Thyroid gland (tissue), 4 donors: ENCODE data around the gene SLC17A9. TPM values are rescaled to one million over a fixed set of nuclear protein-coding genes. Genes with fewer than 3 reads are reported as not detected.

ENCODE experiments used
- DNase-seq, 2 donors: peaks; one replicate each; pipeline ENCODE4 v3.0.0-alpha.2; 2019
- H3K27ac ChIP-seq, 3 donors: fragments of 200-600 bp; sonication (generic); 1 replicate in 2 of 3; 2 replicates in 1 of 3; pipeline ENCODE4 v1.5.1; 2016 to 2019; ENCODE audit warnings: mild to moderate bottlenecking in 1 of 3, moderate library complexity in 1 of 3
- H3K27me3 ChIP-seq: fragments of 200-600 bp; sonication (generic); one replicate; pipeline ENCODE4 v1.5.1; 2019
- H3K36me3 ChIP-seq, 2 donors: fragments of 200-600 bp; sonication (generic); one replicate each; pipeline ENCODE4 v1.5.1; 2016 to 2019
- H3K4me1 ChIP-seq, 2 donors: fragments of 200-600 bp; sonication (generic); one replicate each; pipeline ENCODE4 v1.5.1; 2017 to 2019
- H3K4me3 ChIP-seq, 3 donors: fragments of 200-600 bp; sonication (generic); replicated peaks in 1 of 3; 1 replicate in 2 of 3; 2 replicates in 1 of 3; pipeline ENCODE4 v1.5.1; 2016; ENCODE audit warnings: mild to moderate bottlenecking in 1 of 3
- H3K9me3 ChIP-seq: fragments of 200-600 bp; sonication (generic); one replicate; pipeline ENCODE4 v1.5.1; 2017
- POLR2A ChIP-seq, 2 donors: fragments of 450-650 bp; IDR thresholded peaks; one replicate each; pipeline ENCODE4 v1.6.1; 2017; ENCODE audit warnings: antibody characterized with exemption in 2 of 2, mild to moderate bottlenecking in 2 of 2, moderate library complexity in 1 of 2
- WGBS, 2 donors: methylation state at CpG; one replicate each; pipeline ENCODE4 v1.1.5; 2017; 5-methylcytosine and 5-hydroxymethylcytosine counted together
- intact Hi-C: fragments of 100-400 bp; cut with DNase I; formaldehyde crosslinking; loops from one replicate; pipeline ENCODE4 v1.15.1; 2023
- total RNA-seq, 4 donors: library from RNA; depleted of rRNA; stranded (reverse); fragments of >200 nt; gene quantifications; one replicate each; pipeline ENCODE4 v1.2.3, GENCODE V29; 2016
- TF ChIP-seq, protein P1 (sequence below), 6 experiments: fragments of 200-600 bp in 3 of 6; fragments of 450-650 bp in 3 of 6; sonication (generic) in 3 of 6; IDR thresholded peaks; one replicate each; pipeline ENCODE4 v1.5.1; 2016 to 2019; ENCODE audit warnings: antibody characterized with exemption in 6 of 6, mild to moderate bottlenecking in 2 of 6, inconsistent platforms in 1 of 6, moderate library complexity in 1 of 6

The SLC17A9 gene
- total RNA-seq, 4 donors from 2014 or later: 0.68 to 1.6 (median 1.00) TPM

DNA sequence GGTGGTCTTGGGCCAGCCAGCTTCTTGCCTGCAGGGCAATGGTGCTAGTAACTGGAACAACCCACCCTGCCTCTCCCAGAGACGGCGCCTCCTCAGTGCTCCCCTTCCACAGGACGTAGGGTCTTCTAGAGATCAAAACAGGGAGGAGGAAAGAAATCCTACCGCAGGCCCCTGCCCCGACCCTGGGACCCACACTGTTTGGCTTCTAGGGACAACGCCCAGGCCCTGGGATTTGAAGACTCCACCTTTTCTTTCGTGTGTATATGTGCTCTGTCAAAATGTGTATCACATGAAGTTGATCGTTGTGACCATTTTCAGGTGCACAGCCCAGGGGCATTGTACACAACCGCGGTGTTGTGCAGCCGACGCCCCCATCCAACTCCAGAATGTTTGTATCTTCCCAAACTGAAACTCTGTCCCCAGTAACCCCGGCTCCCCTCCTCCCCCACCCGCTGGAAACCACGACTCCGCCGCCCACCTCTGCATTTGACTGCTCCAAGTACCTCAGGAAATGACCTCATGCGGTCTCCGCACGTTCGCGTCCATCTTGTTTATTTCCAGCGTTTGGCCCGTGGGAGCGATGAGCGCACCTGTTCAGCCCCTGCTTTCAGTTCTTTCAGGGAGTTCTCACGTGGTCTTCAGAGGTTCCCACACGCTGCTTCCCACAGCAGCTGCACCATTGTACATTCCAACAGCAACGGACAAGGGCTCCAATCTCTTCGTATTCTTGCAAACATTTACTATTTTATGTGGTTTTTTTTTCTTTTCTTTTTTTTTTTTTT lies 57.7 kb downstream of the SLC17A9 start:
- Histone ChIP-seq H3K4me3 (no peak overlapping the region), H3K9me3 (no peaks in the 10 kb centered on the region), H3K36me3 (no peaks in the 10 kb centered on the region), H3K27me3 (peaks cover 32% of the 10 kb centered on the region), H3K27ac (no peak overlapping the region), H3K4me1 (peaks cover 0 to 19% of the 10 kb centered on the region in 2 donors)
- DNase-seq: no peak
- 19 to 44% methylated on average over 26 to 29 of the region's 30 CpGs for WGBS, 2 donors
- TF ChIP-seq, protein P1, sequence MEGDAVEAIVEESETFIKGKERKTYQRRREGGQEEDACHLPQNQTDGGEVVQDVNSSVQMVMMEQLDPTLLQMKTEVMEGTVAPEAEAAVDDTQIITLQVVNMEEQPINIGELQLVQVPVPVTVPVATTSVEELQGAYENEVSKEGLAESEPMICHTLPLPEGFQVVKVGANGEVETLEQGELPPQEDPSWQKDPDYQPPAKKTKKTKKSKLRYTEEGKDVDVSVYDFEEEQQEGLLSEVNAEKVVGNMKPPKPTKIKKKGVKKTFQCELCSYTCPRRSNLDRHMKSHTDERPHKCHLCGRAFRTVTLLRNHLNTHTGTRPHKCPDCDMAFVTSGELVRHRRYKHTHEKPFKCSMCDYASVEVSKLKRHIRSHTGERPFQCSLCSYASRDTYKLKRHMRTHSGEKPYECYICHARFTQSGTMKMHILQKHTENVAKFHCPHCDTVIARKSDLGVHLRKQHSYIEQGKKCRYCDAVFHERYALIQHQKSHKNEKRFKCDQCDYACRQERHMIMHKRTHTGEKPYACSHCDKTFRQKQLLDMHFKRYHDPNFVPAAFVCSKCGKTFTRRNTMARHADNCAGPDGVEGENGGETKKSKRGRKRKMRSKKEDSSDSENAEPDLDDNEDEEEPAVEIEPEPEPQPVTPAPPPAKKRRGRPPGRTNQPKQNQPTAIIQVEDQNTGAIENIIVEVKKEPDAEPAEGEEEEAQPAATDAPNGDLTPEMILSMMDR (IDR thresholded peaks at IDR 0.05): no peak
- no peak for TF ChIP-seq POLR2A (IDR thresholded peaks at IDR 0.05)
- intact Hi-C loops: loop anchor here (2.0 to 5.0 kb wide), 2 partner anchors 37 to 108 kb away; no protein-coding TSS in a partner anchor

DNA sequence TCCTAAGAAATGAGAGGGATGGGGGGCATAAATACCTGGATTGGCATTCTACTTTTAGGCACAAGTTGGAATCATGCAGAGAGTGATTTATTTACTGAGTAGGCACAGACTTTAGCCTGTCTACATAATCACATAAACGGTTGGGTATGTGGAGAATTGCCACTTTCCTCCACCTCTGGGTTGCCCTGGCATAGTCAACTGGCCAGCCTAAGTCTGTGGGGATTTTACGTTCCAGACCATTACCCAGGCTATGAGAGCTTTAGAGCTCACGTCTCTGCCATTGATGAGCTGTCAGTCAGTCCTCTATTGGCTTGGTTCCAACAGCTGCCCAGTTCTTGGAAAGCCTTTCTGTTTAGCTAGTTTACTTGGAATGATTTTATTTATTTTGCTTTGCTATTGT lies 59.3 kb downstream of the SLC17A9 start:
- intact Hi-C loops: no loop called here
- peaks cover 29% of the 10 kb centered on the region for H3K27me3 ChIP-seq
- peak; percentile 33 to 50 for DNase-seq
- H3K4me1 ChIP-seq: peaks cover 0 to 15% of the 10 kb centered on the region in 2 donors
- TF ChIP-seq, protein P1 (IDR thresholded peaks at IDR 0.05): no peak
- no peak for TF ChIP-seq POLR2A (IDR thresholded peaks at IDR 0.05)
- no peaks in the 10 kb centered on the region for H3K36me3 ChIP-seq
- no peaks in the 10 kb centered on the region for H3K9me3 ChIP-seq
- no peak overlapping the region for H3K4me3 ChIP-seq
- no peak overlapping the region for H3K27ac ChIP-seq
- WGBS, 2 donors: 10 to 24% methylated on average over 3 of the region's 3 CpGs

DNA sequence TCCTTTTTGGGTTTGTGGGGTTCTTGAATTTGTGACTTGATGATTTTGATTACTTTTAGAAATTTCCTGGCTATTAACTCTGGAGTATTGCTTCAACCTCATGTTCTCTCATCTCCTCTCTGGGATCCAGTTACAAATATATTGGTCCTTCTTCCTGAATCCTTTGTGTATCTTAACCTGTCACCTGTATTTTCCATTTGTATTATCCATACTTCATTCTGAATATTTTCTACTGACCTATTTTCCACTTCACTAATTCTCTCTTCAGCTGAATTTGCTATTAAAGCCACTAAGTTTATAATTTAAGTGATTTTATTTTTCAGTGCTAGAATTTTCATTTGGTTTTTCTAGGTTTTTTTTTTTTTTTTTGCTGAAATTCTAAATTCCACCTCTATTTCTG lies 60.7 kb downstream of the SLC17A9 start:
- H3K9me3 ChIP-seq: no peaks in the 10 kb centered on the region
- peaks cover 15% of the 10 kb centered on the region for H3K27me3 ChIP-seq
- H3K4me3 ChIP-seq: no peak overlapping the region
- no peak for TF ChIP-seq POLR2A (IDR thresholded peaks at IDR 0.05)
- TF ChIP-seq, protein P1 (IDR thresholded peaks at IDR 0.05): no peak
- H3K4me1 ChIP-seq: peaks cover 0 to 7% of the 10 kb centered on the region in 2 donors
- no peak overlapping the region for H3K27ac ChIP-seq
- no peaks in the 10 kb centered on the region for H3K36me3 ChIP-seq
- DNase-seq: no peak
- intact Hi-C loops: no loop called here

DNA sequence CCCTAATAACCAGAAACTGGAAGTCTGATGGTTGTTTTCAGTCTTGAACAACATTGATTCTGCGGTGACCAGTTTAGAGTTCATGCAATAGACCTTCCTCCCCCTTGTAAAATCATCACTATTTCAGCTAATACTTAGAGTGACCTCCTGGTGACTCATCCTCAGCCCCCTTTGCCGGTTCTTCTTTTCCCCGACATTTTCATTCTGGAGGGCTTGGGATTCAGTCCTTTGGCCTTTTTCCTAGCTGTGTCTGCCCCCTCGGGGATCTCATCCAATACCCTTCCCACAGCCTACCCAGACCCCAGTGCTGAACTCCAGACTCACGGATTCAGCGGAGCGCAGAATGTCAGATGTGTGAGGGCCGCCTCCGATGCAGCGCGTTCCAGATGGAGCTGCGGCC lies 61.8 kb downstream of the SLC17A9 start:
- intact Hi-C loops: no loop called here
- WGBS, 2 donors: 23 to 29% methylated on average over 12 of the region's 12 CpGs
- Histone ChIP-seq H3K4me1 (no peaks in the 10 kb centered on the region), H3K27me3 (peaks cover 5% of the 10 kb centered on the region), H3K36me3 (no peaks in the 10 kb centered on the region), H3K27ac (no peak overlapping the region), H3K9me3 (no peaks in the 10 kb centered on the region), H3K4me3 (no peak overlapping the region)
- DNase-seq: no peak
- no peak for TF ChIP-seq POLR2A (IDR thresholded peaks at IDR 0.05)
- TF ChIP-seq, protein P1 (IDR thresholded peaks at IDR 0.05): no peak

DNA sequence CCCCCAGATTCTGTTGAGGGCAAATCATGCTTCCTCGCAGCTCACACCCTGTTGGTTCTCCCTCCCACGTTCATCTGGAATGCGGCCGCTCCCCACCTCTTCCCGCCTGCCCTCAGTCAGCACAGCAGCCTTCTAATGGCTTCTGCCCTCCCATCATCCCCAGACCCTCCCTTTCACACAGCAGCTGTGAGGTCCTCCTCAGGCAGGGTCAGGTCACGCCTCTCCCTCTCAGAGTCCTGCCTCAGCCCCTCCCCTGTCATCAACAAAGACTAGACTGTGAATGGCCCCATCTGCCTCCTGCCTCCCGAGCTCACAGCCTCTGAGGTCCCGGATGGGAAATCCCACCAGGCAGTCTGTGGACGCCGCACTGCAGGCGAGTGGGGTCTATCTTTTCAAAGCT lies 62.2 kb downstream of the SLC17A9 start:
- no peak for DNase-seq
- H3K36me3 ChIP-seq: no peaks in the 10 kb centered on the region
- H3K27ac ChIP-seq: no peak overlapping the region
- H3K4me3 ChIP-seq: no peak overlapping the region
- intact Hi-C loops: no loop called here
- TF ChIP-seq, protein P1 (IDR thresholded peaks at IDR 0.05): no peak
- no peak for TF ChIP-seq POLR2A (IDR thresholded peaks at IDR 0.05)
- 11 to 13% methylated on average over 10 to 11 of the region's 11 CpGs for WGBS, 2 donors
- H3K9me3 ChIP-seq: no peaks in the 10 kb centered on the region
- peaks cover 4% of the 10 kb centered on the region for H3K27me3 ChIP-seq
- H3K4me1 ChIP-seq: no peaks in the 10 kb centered on the region
